MM.1S (cell line): ENCODE measurements around the gene PIK3R1.

ENCODE experiments used
- DNase-seq: peaks from one replicate; pipeline ENCODE4 v3.0.0-alpha.2; 2015
- H2AFZ ChIP-seq: fragments of 300-600 bp; sonication (generic); 2 replicates; pipeline ENCODE4 v1.6.0; 2016; ENCODE audit warnings: antibody characterized with exemption, low read length
- H3F3A ChIP-seq: fragments of 300-600 bp; sonication (generic); 2 replicates; pipeline ENCODE4 v1.6.1; 2016; ENCODE audit warnings: mild to moderate bottlenecking, antibody characterized with exemption, low read length, moderate library complexity, mixed read lengths; ENCODE audit not compliant: insufficient read depth
- H3K27ac ChIP-seq: fragments of 300-600 bp; sonication (generic); 2 replicates; pipeline ENCODE4 v1.5.1; 2016; ENCODE audit warnings: mild to moderate bottlenecking, low read length
- H3K27me3 ChIP-seq: fragments of 300-600 bp; sonication (generic); replicated peaks from 2 replicates; pipeline ENCODE4 v1.6.0; 2016; ENCODE audit warnings: low read length; ENCODE audit not compliant: insufficient read depth
- H3K36me3 ChIP-seq: fragments of 300-600 bp; sonication (generic); replicated peaks from 2 replicates; pipeline ENCODE4 v1.6.1; 2016; ENCODE audit warnings: mild to moderate bottlenecking, low read length, mixed read lengths; ENCODE audit not compliant: insufficient read depth
- H3K4me1 ChIP-seq: fragments of 300-600 bp; sonication (generic); 2 replicates; pipeline ENCODE4 v1.6.1; 2016; ENCODE audit warnings: low read length, mixed read lengths
- H3K4me2 ChIP-seq: fragments of 300-600 bp; sonication (generic); 2 replicates; pipeline ENCODE4 v1.6.0; 2016; ENCODE audit warnings: low read depth, low read length
- H3K4me3 ChIP-seq: fragments of 300-600 bp; sonication (generic); 2 replicates; pipeline ENCODE4 v1.5.1; 2016; ENCODE audit warnings: low read length, mixed read lengths
- H3K79me2 ChIP-seq: fragments of 300-600 bp; sonication (generic); 2 replicates; pipeline ENCODE4 v1.6.1; 2016; ENCODE audit warnings: mixed run types, low read length, mixed read lengths
- H3K9ac ChIP-seq: fragments of 300-600 bp; sonication (generic); 2 replicates; pipeline ENCODE4 v1.6.1; 2016; ENCODE audit warnings: low read length, mixed read lengths
- H3K9me2 ChIP-seq: fragments of 300-600 bp; sonication (generic); replicated peaks from 2 replicates; pipeline ENCODE4 v1.6.1; 2016; ENCODE audit warnings: mild to moderate bottlenecking, low read length, mixed read lengths; ENCODE audit not compliant: insufficient read depth
- H3K9me3 ChIP-seq: fragments of 300-600 bp; sonication (generic); replicated peaks from 2 replicates; pipeline ENCODE4 v1.6.1; 2016; ENCODE audit warnings: mild to moderate bottlenecking, low read length, mixed read lengths; ENCODE audit not compliant: insufficient read depth
- H4K20me1 ChIP-seq: fragments of 300-600 bp; sonication (generic); 2 replicates; pipeline ENCODE4 v1.6.1; 2016; ENCODE audit warnings: mild to moderate bottlenecking, low read length, moderate library complexity, mixed read lengths; ENCODE audit not compliant: insufficient read depth
- EZH2 ChIP-seq: fragments of 300-600 bp; sonication (generic); optimal IDR thresholded peaks from 2 replicates; pipeline ENCODE3; 2017; ENCODE audit warnings: low read depth, mild to moderate bottlenecking, antibody characterized with exemption, low read length, mixed read lengths
- EZH2phosphoT487 ChIP-seq: fragments of 300-600 bp; sonication (generic); IDR thresholded peaks from 2 replicates; pipeline ENCODE4 v1.6.1; 2018; ENCODE audit warnings: antibody characterized with exemption, low read length
- TF ChIP-seq, protein P1 (sequence below): fragments of 300-600 bp; sonication (generic); IDR thresholded peaks from 2 replicates; pipeline ENCODE4 v1.5.1; 2016; ENCODE audit warnings: antibody characterized with exemption, low read length, mixed read lengths

PIK3R1 gene

DNA sequence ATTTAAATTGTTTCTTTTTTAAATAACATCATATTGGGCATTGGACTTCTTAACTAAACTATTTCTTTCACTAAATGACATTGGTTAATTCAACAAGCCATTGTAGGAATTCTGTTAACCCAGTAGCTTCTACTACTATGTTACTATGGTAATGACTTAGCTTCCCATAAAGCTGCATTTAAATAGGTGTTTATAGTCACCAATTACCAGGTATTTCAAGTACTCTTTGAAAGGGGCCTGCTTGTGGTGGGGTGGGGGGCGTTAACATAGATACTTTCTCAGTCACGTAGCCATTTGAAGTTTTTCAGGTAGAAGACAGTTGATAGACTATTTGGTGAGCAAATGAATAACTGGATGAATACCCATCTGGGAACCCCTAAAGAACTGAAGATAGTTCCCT is 34.0 kb downstream of the PIK3R1 start:
- H3K9me3 ChIP-seq: no peaks in the 10 kb centered on the region
- H3K4me2 ChIP-seq: no peak overlapping the region
- peaks cover 12% of the 10 kb centered on the region; the same call in 1 of the 2 replicates for H3K79me2 ChIP-seq
- no peaks in the 10 kb centered on the region for H3F3A ChIP-seq
- no peak overlapping the region for H3K9ac ChIP-seq
- H3K4me1 ChIP-seq: no peaks in the 10 kb centered on the region
- no peaks in the 10 kb centered on the region for H3K27me3 ChIP-seq
- DNase-seq: no peak
- no peak overlapping the region for H3K4me3 ChIP-seq
- H4K20me1 ChIP-seq: no peaks in the 10 kb centered on the region
- no peak overlapping the region for H3K27ac ChIP-seq
- TF ChIP-seq, protein P1, sequence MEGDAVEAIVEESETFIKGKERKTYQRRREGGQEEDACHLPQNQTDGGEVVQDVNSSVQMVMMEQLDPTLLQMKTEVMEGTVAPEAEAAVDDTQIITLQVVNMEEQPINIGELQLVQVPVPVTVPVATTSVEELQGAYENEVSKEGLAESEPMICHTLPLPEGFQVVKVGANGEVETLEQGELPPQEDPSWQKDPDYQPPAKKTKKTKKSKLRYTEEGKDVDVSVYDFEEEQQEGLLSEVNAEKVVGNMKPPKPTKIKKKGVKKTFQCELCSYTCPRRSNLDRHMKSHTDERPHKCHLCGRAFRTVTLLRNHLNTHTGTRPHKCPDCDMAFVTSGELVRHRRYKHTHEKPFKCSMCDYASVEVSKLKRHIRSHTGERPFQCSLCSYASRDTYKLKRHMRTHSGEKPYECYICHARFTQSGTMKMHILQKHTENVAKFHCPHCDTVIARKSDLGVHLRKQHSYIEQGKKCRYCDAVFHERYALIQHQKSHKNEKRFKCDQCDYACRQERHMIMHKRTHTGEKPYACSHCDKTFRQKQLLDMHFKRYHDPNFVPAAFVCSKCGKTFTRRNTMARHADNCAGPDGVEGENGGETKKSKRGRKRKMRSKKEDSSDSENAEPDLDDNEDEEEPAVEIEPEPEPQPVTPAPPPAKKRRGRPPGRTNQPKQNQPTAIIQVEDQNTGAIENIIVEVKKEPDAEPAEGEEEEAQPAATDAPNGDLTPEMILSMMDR: no peak
- TF ChIP-seq EZH2 (no peak), EZH2phosphoT487 (no peak)
- H3K36me3 ChIP-seq: no peaks in the 10 kb centered on the region
- H2AFZ ChIP-seq: no peak overlapping the region
- H3K9me2 ChIP-seq: no peaks in the 10 kb centered on the region

- Histone ChIP-seq H3K9me3 (no peaks in the 10 kb centered on the region), H3K4me1 (no peaks in the 10 kb centered on the region), H3K27me3 (no peaks in the 10 kb centered on the region), H4K20me1 (no peaks in the 10 kb centered on the region), H3K9ac (no peak overlapping the region), H3F3A (no peaks in the 10 kb centered on the region), H3K4me3 (no peak overlapping the region), H2AFZ (no peak overlapping the region), H3K9me2 (no peaks in the 10 kb centered on the region), H3K4me2 (no peak overlapping the region), H3K27ac (no peak overlapping the region), H3K79me2 (peaks cover 12% of the 10 kb centered on the region; the same call in 1 of the 2 replicates), H3K36me3 (no peaks in the 10 kb centered on the region)
- DNase-seq: no peak
- TF ChIP-seq EZH2: no peak
- TF ChIP-seq, protein P1: no peak
- TF ChIP-seq EZH2phosphoT487: no peak
Measured at GRCh38 chr5:68250661-68251298, 35.2 kb downstream of the PIK3R1 start.

DNA sequence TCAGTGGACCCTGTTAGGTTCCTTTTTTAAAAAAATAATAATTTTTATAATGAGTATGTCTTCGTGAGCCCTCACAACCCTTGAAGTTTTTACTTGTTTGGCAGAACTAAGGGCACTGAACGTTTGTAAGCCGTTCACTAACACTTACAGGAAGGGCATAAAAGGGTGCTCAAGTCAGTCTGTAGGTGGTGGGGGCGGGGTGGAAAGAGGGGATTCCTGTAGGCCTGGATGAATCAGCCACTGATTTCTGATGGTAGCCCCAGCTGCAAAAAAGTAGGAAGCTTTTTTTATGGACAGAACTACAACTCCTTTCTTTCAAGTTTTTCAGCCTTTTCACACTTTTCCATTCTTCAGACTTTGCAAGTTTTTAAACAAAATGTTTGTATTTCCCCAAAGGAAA is 35.8 kb downstream of the PIK3R1 start:
- peaks cover 13% of the 10 kb centered on the region; the same call in 1 of the 2 replicates for H3K79me2 ChIP-seq
- no peak overlapping the region for H2AFZ ChIP-seq

More for the DNA sequence above, 35.8 kb downstream of the PIK3R1 start:
- Histone ChIP-seq H3K9me2 (no peaks in the 10 kb centered on the region), H3K27ac (no peak overlapping the region), H3K9me3 (no peaks in the 10 kb centered on the region), H3K9ac (no peak overlapping the region), H3K36me3 (no peaks in the 10 kb centered on the region), H3K4me2 (no peak overlapping the region), H4K20me1 (no peaks in the 10 kb centered on the region), H3K27me3 (no peaks in the 10 kb centered on the region), H3F3A (no peaks in the 10 kb centered on the region), H3K4me3 (no peak overlapping the region), H3K4me1 (no peaks in the 10 kb centered on the region)
- TF ChIP-seq EZH2 (no peak), EZH2phosphoT487 (no peak)
- TF ChIP-seq, protein P1: no peak
- DNase-seq: no peak
